ENCODE data around the gene PPP6R3. TPM values are rescaled to one million over a fixed set of nuclear protein-coding genes. Genes with fewer than 3 reads are reported as not detected.

Gene PPP6R3
- total RNA-seq, 1 donor = 232 TPM

DNA sequence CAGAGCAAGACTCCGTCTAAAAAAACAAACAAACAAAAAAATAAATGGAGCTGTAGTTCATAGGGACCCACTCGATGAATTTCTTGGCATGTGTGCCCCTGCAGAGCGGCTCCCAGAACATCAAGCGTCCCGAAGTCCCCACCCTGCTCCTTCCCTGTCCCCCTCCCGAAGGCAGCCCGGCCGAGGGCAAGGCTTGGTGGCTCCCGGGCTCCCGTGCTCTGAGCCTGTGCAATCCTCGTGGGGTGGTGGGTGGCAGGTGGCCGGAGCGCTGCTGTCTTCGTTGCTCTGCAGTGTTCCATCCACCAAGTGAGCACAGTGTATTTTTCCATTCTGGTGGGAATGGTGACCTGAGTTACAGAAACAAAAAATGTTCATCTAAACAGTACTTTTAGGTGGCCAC, 190.2 kb downstream of the PPP6R3 start:
- peaks cover 14% of the 10 kb centered on the region for H3K9me3 ChIP-seq (ENCODE audit: low read depth, low read length)
- H3K4me3 ChIP-seq (ENCODE audit: low read length) = no peak overlapping the region
- H3K27me3 ChIP-seq (ENCODE audit: insufficient read depth, low read length) = peaks cover 3% of the 10 kb centered on the region
- no peaks in the 10 kb centered on the region for H3K4me1 ChIP-seq (ENCODE audit: insufficient read depth, low read length)

DNA sequence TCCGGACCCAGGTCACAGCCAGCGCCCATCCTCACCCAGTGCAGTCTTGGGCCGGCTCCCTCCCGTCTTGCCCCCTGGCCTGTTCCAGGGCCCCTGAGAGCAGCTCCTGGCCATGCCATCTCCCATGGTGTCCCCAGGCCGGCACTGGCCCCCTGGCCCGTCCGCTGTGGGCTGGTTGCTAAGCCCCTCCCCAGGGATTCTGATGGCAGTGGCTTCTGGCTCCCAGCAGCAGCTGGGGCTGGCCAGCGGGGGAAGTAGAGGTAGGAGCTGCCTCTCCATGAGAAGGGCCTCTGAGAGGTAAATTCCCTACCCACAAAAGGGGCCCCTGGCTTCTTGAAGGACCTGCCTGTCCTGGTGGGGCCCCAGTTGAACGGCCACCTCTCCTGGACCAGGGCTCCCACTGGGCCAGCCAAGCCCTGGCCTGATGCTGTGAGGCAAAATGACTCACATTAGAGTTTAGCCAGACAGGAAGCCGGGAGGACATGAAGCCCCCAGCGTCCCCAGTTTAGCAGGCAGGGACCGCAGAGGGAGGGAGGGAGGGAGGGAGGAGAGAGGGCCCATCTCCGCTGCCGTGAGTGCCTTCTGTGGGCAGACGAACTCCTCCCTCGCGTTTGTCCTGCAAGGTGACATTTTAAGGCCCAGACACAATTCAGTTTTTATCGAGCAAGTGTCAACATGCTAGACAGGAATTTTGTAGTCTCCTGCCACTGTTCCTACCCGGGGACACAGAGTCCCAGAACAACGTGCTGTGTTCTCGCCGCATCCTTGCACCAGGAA, 190.8 kb downstream of the PPP6R3 start:
- H3K4me1 ChIP-seq (ENCODE audit: insufficient read depth, low read length) = no peaks in the 10 kb centered on the region
- peaks cover 3% of the 10 kb centered on the region for H3K27me3 ChIP-seq (ENCODE audit: insufficient read depth, low read length)

DNA sequence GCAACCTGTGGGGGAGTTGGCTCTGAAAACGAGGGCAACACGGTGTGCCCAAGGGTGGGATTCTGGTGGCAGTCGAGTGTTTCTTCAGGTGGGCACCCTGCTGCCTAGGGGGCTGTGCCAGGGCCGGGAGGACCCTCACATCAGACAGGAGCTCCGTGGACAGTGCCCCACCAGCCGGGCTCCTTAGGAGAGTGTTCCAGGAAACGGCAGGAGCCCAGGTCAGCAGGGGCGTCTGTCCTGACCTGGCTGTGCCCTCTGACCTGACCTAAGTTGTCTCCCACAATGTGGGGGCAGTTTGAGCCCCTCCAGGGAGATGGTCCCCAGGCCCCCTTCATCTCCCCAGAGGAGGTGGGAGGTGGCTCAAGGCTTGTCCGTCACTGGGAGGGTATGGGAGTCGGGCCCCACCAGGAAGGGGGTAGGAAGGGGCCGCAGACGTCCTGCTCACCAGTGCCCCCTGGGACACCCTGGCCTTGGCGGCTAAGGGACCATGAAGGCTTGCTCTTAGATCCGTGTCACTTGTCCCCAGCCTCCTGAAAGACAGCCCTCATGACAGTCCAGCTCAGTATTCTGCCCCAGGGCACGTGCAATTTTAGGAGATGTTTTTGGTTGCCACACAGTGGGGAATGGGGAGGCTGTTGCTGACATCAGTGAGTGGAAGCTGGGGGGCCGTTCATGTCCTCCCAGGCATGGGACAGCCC, 191.6 kb downstream of the PPP6R3 start:
- Histone ChIP-seq H3K4me1 (ENCODE audit: insufficient read depth, low read length) (no peaks in the 10 kb centered on the region), H3K27me3 (ENCODE audit: insufficient read depth, low read length) (peaks cover 3% of the 10 kb centered on the region), H3K4me3 (ENCODE audit: low read length) (no peak overlapping the region), H3K9me3 (ENCODE audit: low read depth, low read length) (peaks cover 2% of the 10 kb centered on the region)

More for the DNA sequence above, 190.8 kb downstream of the PPP6R3 start:
- Histone ChIP-seq H3K9me3 (ENCODE audit: low read depth, low read length) (peaks cover 10% of the 10 kb centered on the region), H3K4me3 (ENCODE audit: low read length) (no peak overlapping the region)

DNA sequence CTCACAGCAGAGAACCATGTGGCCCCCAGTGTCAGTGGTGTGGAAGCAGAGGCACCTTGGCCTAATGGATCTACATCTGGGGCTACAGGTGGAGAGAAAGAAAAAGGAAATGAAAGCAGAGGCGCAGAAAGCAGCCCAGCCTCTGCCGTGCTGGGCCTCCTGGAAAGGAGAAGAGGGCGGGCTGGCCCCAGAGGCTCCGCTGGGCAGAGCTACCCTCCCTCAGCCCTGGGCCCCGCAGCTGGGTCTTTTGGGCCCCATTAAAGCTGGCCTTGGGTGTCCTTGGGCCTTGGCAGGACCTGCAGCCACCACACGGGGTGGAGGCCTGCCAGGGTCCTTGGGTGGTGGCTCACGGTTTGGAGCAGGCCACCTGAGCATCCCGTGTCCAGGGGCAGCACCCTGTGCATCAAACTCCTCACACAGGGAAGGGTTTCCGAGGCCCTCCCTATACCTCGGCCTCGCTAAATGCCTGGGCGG, 192.2 kb downstream of the PPP6R3 start:
- Histone ChIP-seq H3K27me3 (ENCODE audit: insufficient read depth, low read length) (no peaks in the 10 kb centered on the region), H3K4me1 (ENCODE audit: insufficient read depth, low read length) (no peaks in the 10 kb centered on the region), H3K9me3 (ENCODE audit: low read depth, low read length) (no peaks in the 10 kb centered on the region), H3K4me3 (ENCODE audit: low read length) (no peak overlapping the region)

DNA sequence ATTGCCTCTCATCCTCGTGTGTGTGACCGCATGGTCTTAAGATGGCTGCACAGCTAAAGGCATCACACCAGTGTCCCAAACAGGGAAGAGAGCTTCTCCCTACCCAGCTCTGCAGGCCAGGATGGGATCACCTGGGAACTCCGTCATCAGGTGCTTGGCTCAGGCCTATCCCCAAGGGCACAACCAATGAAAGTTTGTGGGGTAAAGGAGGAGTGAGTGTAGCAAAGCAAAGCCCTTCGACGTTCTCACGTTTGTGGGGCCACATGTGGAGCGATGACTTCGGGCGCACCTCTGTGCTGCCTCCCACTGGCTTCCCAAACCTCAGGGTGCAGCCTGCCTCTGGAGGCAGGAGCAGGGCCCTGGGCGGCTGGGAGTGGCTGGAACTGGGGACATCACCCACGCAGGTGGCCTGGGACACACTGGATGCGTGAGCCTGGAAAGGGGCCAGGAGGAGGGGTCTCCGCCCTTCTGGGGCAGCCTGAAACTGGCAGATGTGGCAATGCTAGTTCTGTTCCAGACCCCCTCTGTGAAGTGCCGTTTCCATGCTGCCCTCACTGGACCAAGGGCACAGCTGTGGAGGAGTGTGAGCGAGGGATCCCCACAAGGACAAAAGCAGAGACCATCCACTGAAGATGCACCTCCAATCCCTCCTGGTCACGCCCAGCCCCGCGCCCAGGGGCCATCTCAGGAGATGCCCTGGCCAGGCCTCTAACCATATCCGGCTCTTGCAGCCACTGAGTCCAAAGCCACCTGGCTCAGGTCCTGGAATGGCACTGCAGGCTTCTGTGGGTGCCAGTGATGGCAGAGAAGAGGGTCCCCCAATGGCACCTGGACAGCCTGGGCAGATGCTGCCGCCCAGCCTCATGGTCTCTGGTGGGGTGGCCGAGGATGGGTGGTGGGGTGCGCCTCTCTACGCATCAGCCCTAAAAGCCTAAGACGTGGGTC, 193.2 kb downstream of the PPP6R3 start:
- Histone ChIP-seq H3K4me3 (ENCODE audit: low read length) (no peak overlapping the region), H3K9me3 (ENCODE audit: low read depth, low read length) (no peaks in the 10 kb centered on the region), H3K4me1 (ENCODE audit: insufficient read depth, low read length) (no peaks in the 10 kb centered on the region), H3K27me3 (ENCODE audit: insufficient read depth, low read length) (no peaks in the 10 kb centered on the region)

DNA sequence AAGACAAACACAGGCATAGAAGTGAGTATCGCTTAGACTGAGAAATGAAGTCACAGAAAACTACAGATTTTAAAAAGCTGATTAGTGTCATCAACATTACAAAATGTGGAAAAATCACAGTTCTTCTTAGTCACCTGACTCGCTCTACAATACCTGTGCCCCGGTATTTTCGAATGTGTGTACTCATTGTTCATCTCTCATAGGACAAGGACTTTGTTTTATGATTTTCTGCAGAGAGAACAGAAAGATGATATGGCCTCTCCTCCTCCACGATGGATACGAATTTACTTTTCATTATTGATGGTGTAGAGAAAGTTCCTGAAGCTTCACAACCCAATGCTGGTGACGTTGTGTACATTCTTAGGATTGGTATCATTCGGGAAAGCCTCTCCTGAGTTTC, 194.4 kb downstream of the PPP6R3 start:
- no peaks in the 10 kb centered on the region for H3K4me1 ChIP-seq (ENCODE audit: insufficient read depth, low read length)

DNA sequence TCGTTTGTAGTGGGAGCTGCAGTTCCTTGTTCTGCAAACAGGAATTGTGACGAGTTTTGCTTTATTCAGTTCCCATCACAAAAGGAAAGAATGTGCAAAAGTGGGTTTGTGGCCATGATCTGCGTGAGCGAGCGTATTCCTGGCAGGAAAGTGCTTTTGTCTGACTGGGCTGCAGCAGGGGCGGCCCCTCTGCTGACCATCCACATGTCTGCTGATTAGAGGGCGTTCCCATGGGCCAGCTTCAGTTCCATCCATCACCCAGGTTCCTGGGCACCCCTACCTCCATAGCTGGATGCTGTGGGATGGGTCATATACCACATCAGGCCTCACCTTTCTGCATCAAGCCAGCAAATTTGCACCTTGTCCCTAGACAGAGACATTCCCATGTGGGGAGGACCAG, 194.9 kb downstream of the PPP6R3 start:
- Histone ChIP-seq H3K9me3 (ENCODE audit: low read depth, low read length) (no peaks in the 10 kb centered on the region), H3K27me3 (ENCODE audit: insufficient read depth, low read length) (no peaks in the 10 kb centered on the region), H3K4me1 (ENCODE audit: insufficient read depth, low read length) (no peaks in the 10 kb centered on the region), H3K4me3 (ENCODE audit: low read length) (no peak overlapping the region)

More for the DNA sequence above, 194.4 kb downstream of the PPP6R3 start:
- no peaks in the 10 kb centered on the region for H3K9me3 ChIP-seq (ENCODE audit: low read depth, low read length)
- no peaks in the 10 kb centered on the region for H3K27me3 ChIP-seq (ENCODE audit: insufficient read depth, low read length)
- no peak overlapping the region for H3K4me3 ChIP-seq (ENCODE audit: low read length)

DNA sequence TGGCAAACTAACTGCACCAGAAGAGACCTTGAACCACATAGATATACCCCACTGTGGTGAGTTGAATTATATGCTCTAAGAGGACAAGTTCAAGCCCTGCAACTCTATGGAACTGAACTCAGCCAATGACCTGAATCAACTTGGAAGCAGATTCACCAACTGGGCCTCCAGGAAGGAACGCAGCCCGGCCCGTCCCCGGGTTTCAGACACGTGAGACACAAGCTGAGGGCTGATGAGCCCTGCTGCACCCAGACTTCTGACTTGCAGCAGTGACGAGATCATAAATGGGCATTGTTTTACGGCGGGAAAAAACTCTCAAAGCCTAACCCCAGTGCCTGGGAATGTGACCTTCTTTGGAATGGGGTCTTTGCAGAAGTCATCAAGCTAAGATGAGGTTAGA, 195.3 kb downstream of the PPP6R3 start:
- Histone ChIP-seq H3K4me3 (ENCODE audit: low read length) (no peak overlapping the region), H3K27me3 (ENCODE audit: insufficient read depth, low read length) (no peaks in the 10 kb centered on the region), H3K9me3 (ENCODE audit: low read depth, low read length) (no peaks in the 10 kb centered on the region), H3K4me1 (ENCODE audit: insufficient read depth, low read length) (no peaks in the 10 kb centered on the region)

DNA sequence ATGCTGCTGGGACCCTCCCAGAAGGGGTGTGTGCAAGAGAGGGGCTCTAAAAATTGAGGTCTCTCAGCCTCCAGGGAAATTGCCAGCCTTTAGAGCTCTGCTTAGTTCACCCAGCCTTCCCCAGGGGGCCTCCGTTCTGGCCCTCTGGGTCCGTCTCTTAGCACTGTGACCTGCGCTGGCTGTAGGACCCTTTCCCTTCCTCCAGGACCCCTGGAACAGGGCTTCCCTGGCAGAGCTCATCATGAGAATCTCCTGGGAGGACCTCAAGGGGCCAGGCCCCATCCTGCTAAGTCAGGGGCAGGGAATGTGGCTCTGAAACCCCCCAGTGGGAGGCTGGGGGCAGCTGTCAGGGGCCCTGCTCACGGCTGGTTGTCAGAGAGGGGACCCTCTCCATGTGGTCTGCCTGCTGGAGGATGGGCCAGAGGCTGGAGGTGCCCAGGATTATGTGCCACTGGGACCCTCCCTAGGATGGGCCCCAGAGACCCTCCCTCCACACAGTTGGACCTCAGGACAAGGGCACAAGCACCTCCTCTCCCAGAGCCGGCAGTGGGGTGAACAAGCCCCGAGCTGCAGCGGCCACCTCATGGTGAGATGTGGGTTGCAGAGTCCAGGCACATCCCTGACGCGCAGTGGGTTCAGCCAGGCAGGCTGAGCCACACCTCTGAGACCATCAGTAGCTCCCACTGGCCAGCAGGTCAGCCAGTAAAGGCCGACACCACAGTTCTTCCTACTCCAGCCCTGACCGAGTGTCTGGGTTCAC, 196.6 kb downstream of the PPP6R3 start:
- Histone ChIP-seq H3K9me3 (ENCODE audit: low read depth, low read length) (no peaks in the 10 kb centered on the region), H3K4me3 (ENCODE audit: low read length) (no peak overlapping the region), H3K27me3 (ENCODE audit: insufficient read depth, low read length) (no peaks in the 10 kb centered on the region), H3K4me1 (ENCODE audit: insufficient read depth, low read length) (no peaks in the 10 kb centered on the region)

DNA sequence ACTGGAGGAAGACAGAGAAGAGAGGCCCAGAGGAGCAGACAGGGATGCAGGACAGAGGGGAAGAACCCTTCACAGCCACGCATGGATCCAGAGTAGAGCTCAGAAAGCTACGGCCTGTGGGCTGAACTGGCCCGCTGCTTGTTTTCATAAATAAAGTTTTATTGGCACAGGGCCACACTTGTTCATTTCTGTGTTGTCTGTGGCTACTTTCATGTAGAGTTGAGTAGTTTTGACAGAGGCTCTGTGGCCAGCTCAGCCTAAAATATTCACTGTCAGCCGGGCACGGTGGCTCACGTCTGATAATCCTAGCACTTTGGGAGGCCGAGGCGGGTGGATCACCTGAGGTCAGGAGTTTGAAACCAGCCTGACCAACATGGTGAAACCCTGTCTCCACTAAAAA, 197.5 kb downstream of the PPP6R3 start:
- Histone ChIP-seq H3K4me1 (ENCODE audit: insufficient read depth, low read length) (no peaks in the 10 kb centered on the region), H3K9me3 (ENCODE audit: low read depth, low read length) (no peaks in the 10 kb centered on the region), H3K27me3 (ENCODE audit: insufficient read depth, low read length) (no peaks in the 10 kb centered on the region), H3K4me3 (ENCODE audit: low read length) (no peak overlapping the region)

DNA sequence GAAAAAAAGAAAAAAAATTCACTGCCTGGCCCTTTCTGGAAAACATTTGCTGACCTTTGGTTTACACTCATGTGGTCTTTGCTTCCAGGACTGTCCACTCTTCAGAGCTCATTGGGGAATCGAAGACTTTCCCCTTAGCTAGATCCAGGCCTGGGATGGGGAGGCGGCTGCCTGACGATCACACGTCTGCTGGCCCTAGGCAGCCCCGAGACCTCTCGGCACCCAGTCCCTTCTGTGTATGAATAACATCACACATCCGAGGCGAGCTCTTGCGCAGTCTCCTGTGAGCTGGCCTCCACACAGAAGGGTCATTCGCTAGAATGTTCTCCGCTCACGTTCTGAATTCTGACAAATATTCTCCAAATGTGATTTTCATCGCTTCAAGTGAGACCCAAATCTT, 198.1 kb downstream of the PPP6R3 start:
- Histone ChIP-seq H3K4me3 (ENCODE audit: low read length) (no peak overlapping the region), H3K27me3 (ENCODE audit: insufficient read depth, low read length) (no peaks in the 10 kb centered on the region), H3K9me3 (ENCODE audit: low read depth, low read length) (no peaks in the 10 kb centered on the region)

DNA sequence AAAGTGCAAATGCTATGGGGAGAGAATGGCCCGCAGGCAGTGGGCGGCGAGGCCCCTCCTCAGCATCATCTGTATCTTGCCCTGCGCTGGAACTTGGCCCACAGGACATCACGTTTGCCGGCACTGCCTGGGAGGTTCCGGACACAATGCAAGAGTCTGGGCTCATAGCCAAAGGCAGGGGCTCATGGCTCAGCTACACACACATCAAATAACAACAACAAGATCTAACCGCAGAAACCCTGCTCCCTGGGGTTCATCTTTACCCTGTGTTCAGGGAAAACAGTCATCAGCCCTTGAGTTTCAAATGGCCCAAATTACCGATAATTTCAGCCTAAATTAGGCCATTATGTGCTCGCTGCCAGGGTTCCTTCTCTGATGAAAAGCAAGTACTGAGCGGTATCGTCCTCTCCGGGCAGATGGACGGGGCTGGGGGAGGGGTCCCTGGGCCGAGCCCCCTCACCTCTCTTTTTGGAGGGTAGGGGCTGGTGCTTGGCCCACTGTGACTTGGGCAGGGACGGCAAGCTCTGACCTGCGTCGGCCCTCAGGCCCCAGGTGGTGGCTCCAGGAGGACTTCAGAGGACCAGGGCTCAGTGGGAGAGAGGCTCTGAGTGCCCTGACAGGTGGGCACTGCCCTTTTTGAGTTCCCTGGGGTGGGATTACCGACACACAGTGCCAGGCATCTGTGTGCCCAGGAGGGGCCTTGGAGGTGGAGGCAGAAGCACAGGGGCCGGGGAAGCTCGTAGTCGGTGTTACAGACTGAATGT, 198.8 kb downstream of the PPP6R3 start:
- no peaks in the 10 kb centered on the region for H3K27me3 ChIP-seq (ENCODE audit: insufficient read depth, low read length)

More for the DNA sequence above, 198.1 kb downstream of the PPP6R3 start:
- H3K4me1 ChIP-seq (ENCODE audit: insufficient read depth, low read length) = no peaks in the 10 kb centered on the region

DNA sequence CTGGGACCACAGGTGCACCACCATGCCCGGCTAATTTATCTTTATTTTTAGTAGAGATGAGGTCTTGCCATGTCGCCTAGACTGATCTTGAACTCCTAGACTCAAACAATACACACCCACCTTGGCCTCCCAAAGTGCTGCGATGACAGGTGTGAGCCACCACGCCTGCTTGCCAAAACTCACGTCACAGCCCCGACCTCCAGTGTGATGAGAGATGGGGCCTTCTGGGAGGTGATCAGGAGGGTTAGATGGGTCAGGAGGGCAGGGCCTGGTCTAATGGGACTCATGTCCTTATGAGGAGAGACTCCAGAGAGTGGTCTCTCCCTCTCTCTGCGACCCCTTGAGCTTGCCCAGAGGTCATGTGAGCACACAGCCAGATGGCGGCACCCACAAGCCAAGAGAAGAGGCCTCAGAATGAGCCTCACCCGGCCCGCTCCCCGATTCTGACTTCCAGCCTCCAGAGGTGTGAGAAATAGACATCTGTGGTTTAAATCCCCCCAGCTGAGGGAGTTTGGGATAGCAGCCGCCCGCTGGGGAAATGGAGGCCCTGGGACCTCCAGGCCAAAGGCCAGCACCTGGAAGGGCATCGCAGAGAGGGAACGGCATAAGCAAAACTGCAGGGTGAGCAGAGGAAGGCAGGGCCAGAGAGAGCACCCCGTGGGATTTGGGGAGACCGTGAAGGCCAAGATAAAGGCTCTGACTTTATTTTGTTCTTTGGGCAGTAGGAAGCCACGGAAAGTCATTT, 199.7 kb downstream of the PPP6R3 start:
- no peaks in the 10 kb centered on the region for H3K27me3 ChIP-seq (ENCODE audit: insufficient read depth, low read length)
- no peaks in the 10 kb centered on the region for H3K4me1 ChIP-seq (ENCODE audit: insufficient read depth, low read length)
- no peaks in the 10 kb centered on the region for H3K9me3 ChIP-seq (ENCODE audit: low read depth, low read length)
- no peak overlapping the region for H3K4me3 ChIP-seq (ENCODE audit: low read length)

More for the DNA sequence above, 198.8 kb downstream of the PPP6R3 start:
- Histone ChIP-seq H3K9me3 (ENCODE audit: low read depth, low read length) (no peaks in the 10 kb centered on the region), H3K4me1 (ENCODE audit: insufficient read depth, low read length) (no peaks in the 10 kb centered on the region), H3K4me3 (ENCODE audit: low read length) (no peak overlapping the region)
